HUES6 (cell line): ENCODE measurements around the gene SPATA13.

Experiments
- H3K27ac ChIP-seq: 2 replicates; pipeline ENCODE4 v1.7.0; 2013; ENCODE audit warnings: low read depth, mild to moderate bottlenecking, low read length, inconsistent platforms
- H3K27me3 ChIP-seq: 2 replicates; pipeline ENCODE4 v1.6.1; 2013; ENCODE audit warnings: low read length; ENCODE audit not compliant: control insufficient read depth, insufficient read depth
- H3K36me3 ChIP-seq: 2 replicates; pipeline ENCODE4 v1.6.1; 2013; ENCODE audit warnings: low read length; ENCODE audit not compliant: control insufficient read depth, insufficient read depth
- H3K4me1 ChIP-seq: 2 replicates; pipeline ENCODE4 v1.6.1; 2013; ENCODE audit warnings: low read length; ENCODE audit not compliant: control insufficient read depth, insufficient read depth
- H3K4me3 ChIP-seq: 2 replicates; pipeline ENCODE4 v1.5.1; 2013; ENCODE audit warnings: low read depth, low read length
- H3K9ac ChIP-seq: one replicate; pipeline ENCODE4 v1.6.1; 2013; ENCODE audit warnings: mild to moderate bottlenecking, low read length
- H3K9me3 ChIP-seq: 2 replicates; pipeline ENCODE4 v1.6.1; 2013; ENCODE audit warnings: low read depth, low read length; ENCODE audit not compliant: control insufficient read depth, insufficient read depth

Gene SPATA13

DNA sequence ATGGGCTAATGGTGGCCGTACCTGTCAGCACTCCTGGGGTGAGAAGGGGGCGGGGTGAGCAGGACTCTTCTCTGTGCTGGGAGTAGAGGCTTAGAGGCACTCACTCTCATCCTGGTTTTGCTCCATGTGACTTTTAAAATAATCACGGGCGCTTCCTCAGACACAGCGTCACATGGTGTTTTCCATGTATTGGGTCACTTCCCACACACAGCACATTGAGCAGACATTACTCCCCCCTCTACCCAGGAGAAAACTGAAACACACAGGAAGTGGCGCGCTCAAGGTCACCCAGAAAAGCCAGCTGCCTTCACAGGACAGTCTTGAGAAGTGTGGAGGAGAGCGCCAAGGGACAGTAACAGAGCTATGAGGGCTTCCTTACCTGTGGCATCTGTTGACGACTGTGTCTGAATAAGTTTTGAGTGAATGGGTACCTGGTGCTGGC is 23.2 kb downstream of the SPATA13 start:
- no peaks in the 10 kb centered on the region for H3K36me3 ChIP-seq
- H3K27ac ChIP-seq = no peak overlapping the region
- no peaks in the 10 kb centered on the region for H3K4me1 ChIP-seq
- no peak overlapping the region for H3K4me3 ChIP-seq
- peaks cover 3% of the 10 kb centered on the region; the same call in 1 of the 2 replicates for H3K9me3 ChIP-seq
- no peak overlapping the region for H3K9ac ChIP-seq
- no peaks in the 10 kb centered on the region for H3K27me3 ChIP-seq

GRCh38 chr13:24184265-24184841 is 23.8 kb downstream of the SPATA13 start:
- Histone ChIP-seq H3K4me1 (no peaks in the 10 kb centered on the region), H3K4me3 (no peak overlapping the region), H3K27ac (no peak overlapping the region), H3K9me3 (peaks cover 4% of the 10 kb centered on the region; the same call in 1 of the 2 replicates), H3K27me3 (no peaks in the 10 kb centered on the region), H3K9ac (no peak overlapping the region), H3K36me3 (no peaks in the 10 kb centered on the region)

- Histone ChIP-seq H3K4me1 (no peaks in the 10 kb centered on the region), H3K27ac (no peak overlapping the region), H3K9ac (no peak overlapping the region), H3K4me3 (no peak overlapping the region), H3K36me3 (no peaks in the 10 kb centered on the region), H3K9me3 (peaks cover 4% of the 10 kb centered on the region; the same call in 1 of the 2 replicates), H3K27me3 (no peaks in the 10 kb centered on the region)
Observed at GRCh38 chr13:24184882-24185281, 24.4 kb downstream of the SPATA13 start.

- Histone ChIP-seq H3K9me3 (peaks cover 4% of the 10 kb centered on the region; the same call in 1 of the 2 replicates), H3K4me1 (no peaks in the 10 kb centered on the region), H3K4me3 (no peak overlapping the region), H3K36me3 (no peaks in the 10 kb centered on the region), H3K27ac (no peak overlapping the region), H3K9ac (no peak overlapping the region), H3K27me3 (no peaks in the 10 kb centered on the region)
Observed at GRCh38 chr13:24185591-24186232, 25.2 kb downstream of the SPATA13 start.

DNA sequence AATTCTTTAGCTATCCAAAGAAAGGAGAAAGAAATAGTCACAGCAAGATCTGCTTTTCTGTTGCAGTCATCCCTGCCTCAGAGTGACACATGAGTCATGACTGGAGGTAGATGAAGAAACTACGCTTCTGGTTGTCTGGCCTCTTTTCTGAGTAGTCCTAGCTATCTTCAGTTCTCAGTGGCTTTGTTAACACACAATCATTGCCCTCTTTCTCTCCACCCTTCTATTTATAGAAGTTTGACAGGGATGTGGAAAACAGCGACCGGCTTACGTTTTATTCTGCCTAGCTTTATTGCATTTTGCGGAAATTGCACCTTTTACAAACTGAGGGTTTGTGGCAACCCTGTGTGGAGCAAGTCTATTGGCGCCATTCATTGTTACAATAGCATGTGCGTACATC is 26.7 kb downstream of the SPATA13 start:
- Histone ChIP-seq H3K9me3 (peaks cover 4% of the 10 kb centered on the region; the same call in 1 of the 2 replicates), H3K9ac (no peak overlapping the region), H3K27ac (no peak overlapping the region), H3K4me1 (peaks cover 7% of the 10 kb centered on the region), H3K4me3 (no peak overlapping the region), H3K27me3 (no peaks in the 10 kb centered on the region), H3K36me3 (no peaks in the 10 kb centered on the region)

GRCh38 chr13:24192057-24192810 is 31.7 kb downstream of the SPATA13 start:
- Histone ChIP-seq H3K27ac (peak overlapping the region; percentile 78), H3K4me1 (peaks cover 30% of the 10 kb centered on the region)

GRCh38 chr13:24192811-24193162 is 32.3 kb downstream of the SPATA13 start:
- no peaks in the 10 kb centered on the region for H3K27me3 ChIP-seq
- no peak overlapping the region for H3K9ac ChIP-seq
- H3K36me3 ChIP-seq = no peaks in the 10 kb centered on the region
- peak overlapping the region; percentile 78; the same call in 1 of the 2 replicates for H3K27ac ChIP-seq
- H3K4me3 ChIP-seq = no peak overlapping the region
- peaks cover 4% of the 10 kb centered on the region; the same call in 1 of the 2 replicates for H3K9me3 ChIP-seq
- peaks cover 30% of the 10 kb centered on the region for H3K4me1 ChIP-seq

More at GRCh38 chr13:24192057-24192810, 31.7 kb downstream of the SPATA13 start:
- Histone ChIP-seq H3K9ac (peak overlapping the region; percentile 35), H3K36me3 (no peaks in the 10 kb centered on the region), H3K27me3 (no peaks in the 10 kb centered on the region), H3K4me3 (peak overlapping the region; percentile 7; the same call in 1 of the 2 replicates), H3K9me3 (peaks cover 4% of the 10 kb centered on the region; the same call in 1 of the 2 replicates)

GRCh38 chr13:24194447-24194846 is 33.9 kb downstream of the SPATA13 start:
- Histone ChIP-seq H3K27ac (no peak overlapping the region), H3K36me3 (no peaks in the 10 kb centered on the region), H3K9me3 (no peaks in the 10 kb centered on the region), H3K27me3 (no peaks in the 10 kb centered on the region), H3K9ac (no peak overlapping the region), H3K4me1 (peaks cover 33% of the 10 kb centered on the region), H3K4me3 (no peak overlapping the region)

DNA sequence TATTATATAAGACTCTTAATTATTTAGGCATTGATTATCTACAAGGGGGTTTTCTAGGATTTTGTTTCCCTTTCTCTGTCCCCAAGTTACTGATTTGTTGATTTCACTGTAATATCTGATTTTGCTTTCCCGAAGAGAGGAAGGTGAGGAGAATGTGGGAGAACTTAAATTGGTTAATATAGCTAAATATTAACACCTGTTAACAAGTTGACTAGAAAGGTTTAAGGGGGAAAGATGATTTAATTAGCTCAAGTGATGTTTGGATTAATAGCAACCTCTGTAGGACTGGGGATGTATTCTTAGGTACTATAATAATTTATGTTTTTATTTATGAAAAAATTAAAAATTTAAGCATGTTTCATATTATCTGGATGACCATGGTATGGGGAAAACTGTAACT is 35.1 kb downstream of the SPATA13 start:
- H3K36me3 ChIP-seq = no peaks in the 10 kb centered on the region
- H3K9ac ChIP-seq = no peak overlapping the region
- peaks cover 33% of the 10 kb centered on the region for H3K4me1 ChIP-seq
- H3K4me3 ChIP-seq = no peak overlapping the region
- no peaks in the 10 kb centered on the region for H3K27me3 ChIP-seq
- H3K27ac ChIP-seq = no peak overlapping the region
- no peaks in the 10 kb centered on the region for H3K9me3 ChIP-seq

GRCh38 chr13:24196593-24197197 is 36.2 kb downstream of the SPATA13 start:
- no peaks in the 10 kb centered on the region for H3K27me3 ChIP-seq
- peaks cover 31% of the 10 kb centered on the region for H3K4me1 ChIP-seq
- H3K27ac ChIP-seq = no peak overlapping the region
- no peak overlapping the region for H3K9ac ChIP-seq
- H3K36me3 ChIP-seq = no peaks in the 10 kb centered on the region
- no peaks in the 10 kb centered on the region for H3K9me3 ChIP-seq
- no peak overlapping the region for H3K4me3 ChIP-seq
